ENCODE results near the gene ZBTB40. TPM values are rescaled to one million over a fixed set of nuclear protein-coding genes. Genes with fewer than 3 reads are reported as not detected.

Gene ZBTB40
- polyA plus RNA-seq, 2 of the 4 experiments (the other 2 are of a cell fraction), result 6.2 to 7.0 TPM

GRCh38 chr1:22410928-22411495 is 40.6 kb upstream of the ZBTB40 start (continued):
- TF ChIP-seq HES2 (IDR thresholded peaks at IDR 0.05), result no peak

- CTCF ChIA-PET, result no interaction called here
- 76% methylated on average over 1 of the region's 1 CpG for WGBS (ENCODE audit: missing lambda C conversion rate)
- H3K4me1 ChIP-seq, result peaks cover 26% of the 10 kb centered on the region
- ATAC-seq (no peak), DNase-seq (ENCODE audit: low read depth in 1 of 2, low spot score in 1 of 2) (no peak), FAIRE-seq (no peak)
- POLR2A ChIA-PET, result no interaction called here
- peaks cover 4% of the 10 kb centered on the region; the same call in 1 of the 3 replicates for H3K9me3 ChIP-seq
- no peak overlapping the region for H3K27ac ChIP-seq
- no peak overlapping the region for H3K4me3 ChIP-seq
- TF ChIP-seq PBX3 (IDR thresholded peaks at IDR 0.05), result no peak
- no peak for TF ChIP-seq ELK1 (IDR thresholded peaks at IDR 0.05; ENCODE audit: low read depth, low read length)
- TF ChIP-seq SMC3 (IDR thresholded peaks at IDR 0.05), result no peak
- no peak for TF ChIP-seq BCL3 (IDR thresholded peaks at IDR 0.05)
- no peak for TF ChIP-seq FOSB (CRISPR knock-in tag; IDR thresholded peaks at IDR 0.05)
- no peak for TF ChIP-seq MAFK (IDR thresholded peaks at IDR 0.05; ENCODE audit: partially characterized antibody)
- no peak for TF ChIP-seq PHF8 (IDR thresholded peaks at IDR 0.05; ENCODE audit: borderline replicate concordance, low read depth)
- TF ChIP-seq ZNF302 (CRISPR knock-in tag; IDR thresholded peaks at IDR 0.05), result no peak
- TF ChIP-seq NFE2L2 (conservative IDR thresholded peaks at IDR 0.05; ENCODE audit: low read length), result no peak
- TF ChIP-seq RCOR1 (IDR thresholded peaks at IDR 0.05; ENCODE audit: low read depth, low read length), result no peak
- no peak for TF ChIP-seq RNF2 (IDR thresholded peaks at IDR 0.05; ENCODE audit: borderline replicate concordance, low read depth)
- no peak overlapping the region for H3K4me2 ChIP-seq
Measured at GRCh38 chr1:22411589-22411988, 40.1 kb upstream of the ZBTB40 start.

- ChIA-PET CTCF (interaction anchor here (0.5 to 1.5 kb wide), 6 partner anchors 10 to 408 kb away, joined by 3 to 4 read pairs (median 3); no protein-coding TSS in a partner anchor), POLR2A (interaction anchor here (1.2 kb wide), 1 partner anchor 388 kb away, joined by 3 read pairs; no protein-coding TSS in a partner anchor)
- DNase-seq (ENCODE audit: low read depth in 1 of 2, low spot score in 1 of 2) (peak in 1 of 2 experiments; percentile 25), ATAC-seq (no peak), FAIRE-seq (no peak)
- 58% methylated on average over 8 of the region's 8 CpGs for WGBS (ENCODE audit: missing lambda C conversion rate)
- Histone ChIP-seq H3K27ac (no peak overlapping the region), H3K4me1 (peaks cover 27% of the 10 kb centered on the region), H3K4me3 (no peak overlapping the region), H3K4me2 (peak overlapping the region; percentile 78), H3K9me3 (peaks cover 4% of the 10 kb centered on the region; the same call in 1 of the 3 replicates)
- TF ChIP-seq ZNF302 (CRISPR knock-in tag; IDR thresholded peaks at IDR 0.05) (no peak), MAX (IDR thresholded peaks at IDR 0.05) (no peak), FOXS1 (CRISPR knock-in tag; IDR thresholded peaks at IDR 0.05) (no peak), KDM1A (IDR thresholded peaks at IDR 0.05; ENCODE audit: low read depth) (no peak; the same call in 1 of the 2 replicates), PHF8 (IDR thresholded peaks at IDR 0.05; ENCODE audit: borderline replicate concordance, low read depth) (no peak), FOSB (CRISPR knock-in tag; IDR thresholded peaks at IDR 0.05) (no peak), KDM5A (IDR thresholded peaks at IDR 0.05) (no peak), ELK1 (IDR thresholded peaks at IDR 0.05; ENCODE audit: low read depth, low read length) (no peak), JUN (IDR thresholded peaks at IDR 0.05) (no peak), TFCP2L1 (CRISPR knock-in tag; IDR thresholded peaks at IDR 0.05) (no peak), CBX2 (IDR thresholded peaks at IDR 0.05; ENCODE audit: borderline replicate concordance, low read depth) (no peak), ATOH8 (CRISPR knock-in tag; IDR thresholded peaks at IDR 0.05; ENCODE audit: low read depth) (no peak), NPAS2 (CRISPR knock-in tag; IDR thresholded peaks at IDR 0.05; ENCODE audit: borderline replicate concordance) (no peak), CEBPB (IDR thresholded peaks at IDR 0.05) (no peak), USF2 (IDR thresholded peaks at IDR 0.05) (no peak), FOSL2 (IDR thresholded peaks at IDR 0.05) (no peak), FOSL2 (CRISPR knock-in tag; IDR thresholded peaks at IDR 0.05) (no peak), GATA3 (IDR thresholded peaks at IDR 0.05; ENCODE audit: borderline replicate concordance) (no peak), MAZ (IDR thresholded peaks at IDR 0.05; ENCODE audit: borderline replicate concordance, low read depth, low read length) (no peak)
Measured at GRCh38 chr1:22412932-22413727, 38.5 kb upstream of the ZBTB40 start.
